K562 (cell line): ENCODE data around the gene DCAF15. TPM values are rescaled to one million over a fixed set of nuclear protein-coding genes. Genes with fewer than 3 reads are reported as not detected.

Source experiments
- ARID3A ChIP-seq: IDR thresholded peaks from 2 replicates; pipeline ENCODE4 v1.6.1; 2012; ENCODE audit warnings: low read depth, low read length, improper control_type of control experiment, borderline replicate concordance
- ATF2 ChIP-seq: sonication (generic); formaldehyde crosslinking; IDR thresholded peaks from 2 replicates; pipeline ENCODE4 v1.8.1; 2022; ENCODE audit warnings: missing genetic modification reagents
- MTA3 ChIP-seq: fragments of 450-650 bp; formaldehyde crosslinking; IDR thresholded peaks from 2 replicates; pipeline ENCODE4 v1.6.1; 2017; ENCODE audit warnings: mild to moderate bottlenecking, borderline replicate concordance
- NR1H2 ChIP-seq: sonication (generic); formaldehyde crosslinking; IDR thresholded peaks from 2 replicates; pipeline ENCODE4 v1.4.0; 2020; ENCODE audit warnings: mild to moderate bottlenecking, missing genetic modification reagents
- PBX2 ChIP-seq, 2 experiments: IDR thresholded peaks in 1 of 2; conservative IDR thresholded peaks in 1 of 2; 2 replicates each; pipeline ENCODE4 v1.6.1; 2016; ENCODE audit warnings: low read depth in 2 of 2, mild to moderate bottlenecking in 1 of 2, missing compliant biosample characterization in 1 of 2, missing genetic modification characterization in 1 of 2, moderate library complexity in 1 of 2
- SNIP1 ChIP-seq: fragments of 450-650 bp; IDR thresholded peaks from 2 replicates; pipeline ENCODE4 v1.7.1; 2017; ENCODE audit warnings: low read depth, mild to moderate bottlenecking
- SOX6 ChIP-seq: fragments of 450-650 bp; IDR thresholded peaks from 2 replicates; pipeline ENCODE4 v1.6.1; 2014; ENCODE audit warnings: mild to moderate bottlenecking
- SP1 ChIP-seq: sonication (generic); formaldehyde crosslinking; IDR thresholded peaks from 2 replicates; pipeline ENCODE4 v1.8.1; 2022; ENCODE audit warnings: mild to moderate bottlenecking, missing genetic modification reagents
- SREBF2 ChIP-seq: sonication (generic); formaldehyde crosslinking; IDR thresholded peaks from 2 replicates; pipeline ENCODE4 v1.4.0; 2020; ENCODE audit warnings: mild to moderate bottlenecking, missing genetic modification reagents
- TCF7 ChIP-seq: sonication (generic); IDR thresholded peaks from 2 replicates; pipeline ENCODE4 v1.6.1; 2016; ENCODE audit warnings: antibody characterized with exemption, borderline replicate concordance
- TOE1 ChIP-seq, 2 experiments: fragments of 450-650 bp in 1 of 2; sonication (generic) in 1 of 2; formaldehyde crosslinking in 1 of 2; IDR thresholded peaks; 2 replicates each; pipeline versions ENCODE4 v1.7.1 to v1.8.0; 2016 to 2022; ENCODE audit warnings: borderline replicate concordance in 2 of 2, mild to moderate bottlenecking in 2 of 2, antibody characterized with exemption in 1 of 2, inconsistent platforms in 1 of 2, low read depth in 1 of 2, missing genetic modification reagents in 1 of 2, moderate library complexity in 1 of 2
- ZFP36 ChIP-seq: fragments of 150-350 bp; IDR thresholded peaks from 2 replicates; pipeline ENCODE4 v1.6.1; 2018; ENCODE audit warnings: low read length, low read depth; ENCODE audit not compliant: partially characterized antibody
- ZNF175 ChIP-seq: fragments of 200-800 bp; sonication (Bioruptor generic); IDR thresholded peaks from 2 replicates; pipeline ENCODE4 v1.6.1; 2016; ENCODE audit warnings: low read depth, mild to moderate bottlenecking, missing genetic modification characterization, missing compliant biosample characterization
- ZNF224 ChIP-seq: sonication (generic); formaldehyde crosslinking; IDR thresholded peaks from 2 replicates; pipeline ENCODE4 v1.8.0; 2022; ENCODE audit warnings: mild to moderate bottlenecking, missing genetic modification reagents
- ZNF23 ChIP-seq: fragments of 250-450 bp; sonication (Bioruptor Pico); IDR thresholded peaks from 2 replicates; pipeline ENCODE4 v1.4.0; 2020; ENCODE audit warnings: mild to moderate bottlenecking
- polyA plus RNA-seq, 8 experiments: library from polyadenylated mRNA; depleted of rRNA in 4 of 8; stranded (reverse) in 5 of 8; unstranded in 3 of 8; fragments of >200 nt; fragmentation: Nextera tagmentation in 2 of 8; fragmentation: Illumina TruSeq in 1 of 8; extraction: Ambion mirVana in 2 of 8; extraction: Trizol in 1 of 8; gene quantifications; 2 replicates each; pipeline versions ENCODE4 v1.2.1 to v1.2.3, GENCODE V29; 2011 to 2014; ENCODE audit warnings: inconsistent platforms in 1 of 8, missing spikeins in 1 of 8
- total RNA-seq, 7 experiments: library from RNA; depleted of rRNA in 6 of 7; stranded (reverse); fragments of >200 nt in 6 of 7; fragmentation: Illumina TruSeq in 2 of 7; extraction: Trizol in 2 of 7; gene quantifications; 2 replicates each; pipeline versions ENCODE4 v1.2.1 to v1.2.3, GENCODE V29; 2011 to 2021; ENCODE audit warnings: low replicate concordance in 1 of 7

DCAF15 gene
- total and polyA plus RNA-seq, 9 of the 15 experiments (the other 6 are each of a cell fraction or from before 2014, with no cell fraction given) = 0.17 to 68.5 (median 27.7) TPM

GRCh38 chr19:13972368-13973155 is 20.3 kb downstream of the DCAF15 start (continued):
- no peak for TF ChIP-seq TCF7
- no peak for TF ChIP-seq SNIP1
- no peak for TF ChIP-seq ZNF23 (CRISPR knock-in tag)
- TF ChIP-seq ARID3A = no peak
- TF ChIP-seq SP1 (CRISPR knock-in tag) = no peak
- TF ChIP-seq ATF2 (CRISPR knock-in tag) = no peak
- TF ChIP-seq ZFP36 = peak; percentile 85
- no peak for TF ChIP-seq SOX6
- no peak for TF ChIP-seq PBX2 (CRISPR knock-in tag; IDR thresholded peaks at IDR 0.05; ENCODE audit: low read depth)
- no peak for TF ChIP-seq PBX2 (tag; conservative IDR thresholded peaks at IDR 0.05; ENCODE audit: low read depth)
- no peak for TF ChIP-seq SREBF2 (CRISPR knock-in tag)
- no peak for TF ChIP-seq TOE1 (IDR thresholded peaks at IDR 0.05; ENCODE audit: borderline replicate concordance)
- TF ChIP-seq TOE1 (CRISPR knock-in tag; IDR thresholded peaks at IDR 0.05; ENCODE audit: borderline replicate concordance, low read depth) = no peak
- TF ChIP-seq NR1H2 (CRISPR knock-in tag) = no peak
- TF ChIP-seq ZNF224 = no peak
- TF ChIP-seq MTA3 = no peak
- no peak for TF ChIP-seq ZNF175 (CRISPR knock-in tag)
